Panc1 (cell line): Measurements from ENCODE around the gene ZFYVE28. TPM values are rescaled to one million over a fixed set of nuclear protein-coding genes. Genes with fewer than 3 reads are reported as not detected.

Experiments used
- ATAC-seq: fragments of 200-7000 bp; cut with Tn5 transposase; 2 replicates; pipeline ENCODE4 v1.9.1; 2020; ENCODE audit warnings: mild to moderate bottlenecking, moderate library complexity
- BruUV-seq: library from RNA; stranded (reverse); fragments of 400-500 nt; replicated peaks from 2 replicates; lab custom pipeline; 2021; lab: Mats Ljungman, UMichigan
- CTCF ChIA-PET: fragments of 300-600 bp; sonication (Branson Sonifier 250); formaldehyde crosslinking; loops from one replicate; lab custom pipeline; 2022; ENCODE audit warnings: antibody characterized with exemption; lab: Charles Lee
- POLR2A ChIA-PET: fragments of 300-600 bp; sonication (Branson Sonifier 250); formaldehyde crosslinking; loops from one replicate; lab custom pipeline; 2022; ENCODE audit warnings: antibody characterized with exemption; lab: Charles Lee
- DNase-seq: peaks from one replicate; pipeline ENCODE4 v3.0.0-alpha.2; 2010; ENCODE audit warnings: low read depth, low spot score
- H3K27ac ChIP-seq: 2 replicates; pipeline ENCODE4 v1.5.1; 2011; ENCODE audit warnings: mild to moderate bottlenecking, low read length, inconsistent platforms
- H3K27me3 ChIP-seq: fragments of 200-500 bp; sonication (Bioruptor generic); 2 replicates; pipeline ENCODE4 v1.6.0; 2014; ENCODE audit warnings: low read length, inconsistent platforms; ENCODE audit not compliant: control insufficient read depth, insufficient read depth
- H3K36me3 ChIP-seq: fragments of 200-500 bp; sonication (Bioruptor generic); 2 replicates; pipeline ENCODE4 v1.5.1; 2014; ENCODE audit warnings: inconsistent platforms, mild to moderate bottlenecking, low read length, moderate library complexity; ENCODE audit not compliant: control insufficient read depth, insufficient read depth
- H3K4me1 ChIP-seq: 2 replicates; pipeline ENCODE4 v1.5.1; 2011; ENCODE audit warnings: inconsistent platforms, mild to moderate bottlenecking, low read length, moderate library complexity; ENCODE audit not compliant: control insufficient read depth, insufficient read depth
- H3K4me3 ChIP-seq, 2 experiments: 2 replicates each; pipeline ENCODE4 v1.5.1; 2011 to 2012; ENCODE audit warnings: low read depth in 2 of 2, low read length in 2 of 2, mild to moderate bottlenecking in 2 of 2, inconsistent platforms in 1 of 2, moderate library complexity in 1 of 2
- H3K9me3 ChIP-seq: fragments of 200-500 bp; sonication (Bioruptor generic); 2 replicates; pipeline ENCODE4 v1.5.1; 2014; ENCODE audit warnings: low read depth, mild to moderate bottlenecking, inconsistent platforms, low read length, moderate library complexity; ENCODE audit not compliant: control insufficient read depth, insufficient read depth
- CTCF ChIP-seq: fragments of 450-650 bp; IDR thresholded peaks from 2 replicates; pipeline ENCODE4 v1.5.1; 2017; ENCODE audit warnings: mild to moderate bottlenecking
- POLR2AphosphoS5 ChIP-seq: IDR thresholded peaks from 2 replicates; pipeline ENCODE4 v1.6.1; 2012; ENCODE audit warnings: mild to moderate bottlenecking, low read depth, low read length, moderate library complexity
- REST ChIP-seq, 2 experiments: IDR thresholded peaks; 2 replicates each; pipeline ENCODE4 v1.6.1; 2011 to 2012; ENCODE audit warnings: low read depth in 2 of 2, control low read depth in 1 of 2, low read length in 1 of 2, mild to moderate bottlenecking in 1 of 2, moderate library complexity in 1 of 2; ENCODE audit not compliant: insufficient read depth in 1 of 2
- SIN3A ChIP-seq: IDR thresholded peaks from 2 replicates; pipeline ENCODE4 v1.6.1; 2012; ENCODE audit warnings: low read depth, mild to moderate bottlenecking, low read length, moderate library complexity, borderline replicate concordance; ENCODE audit not compliant: insufficient read depth
- TCF7L2 ChIP-seq: IDR thresholded peaks from 2 replicates; pipeline ENCODE4 v1.6.1; 2011; ENCODE audit warnings: mild to moderate bottlenecking, low read depth, low read length, inconsistent platforms
- in situ Hi-C: cut with HindIII; loops from 2 replicates; pipeline ENCODE4 v1.10.0; 2016; ENCODE audit warnings: low sequenced_read_pairs, low pct_unique_long_range_greater_than_20kb
- intact Hi-C: fragments of 100-400 bp; cut with micrococcal nuclease; formaldehyde crosslinking; loops from one replicate; pipeline ENCODE4 v1.10.0; 2022; ENCODE audit not compliant: unreplicated experiment
- total RNA-seq: library from RNA; stranded (reverse); gene quantifications from one replicate; pipeline ENCODE4 v1.2.1, GENCODE V29; 2021; ENCODE audit not compliant: unreplicated experiment

ZFYVE28 gene
- total RNA-seq, 1 experiment from 2014 or later, result 11.9 TPM

GRCh38 chr4:2322227-2322626 lies 96.2 kb downstream of the ZFYVE28 start:
- H3K4me3 ChIP-seq, result no peak overlapping the region
- no peak overlapping the region for H3K27ac ChIP-seq
- peak; percentile 13; the same call in 1 of the 2 replicates for ATAC-seq
- CTCF ChIA-PET, result no interaction called here
- intact Hi-C loops (no loop called here), in situ Hi-C loops (no loop called here)
- TF ChIP-seq REST (IDR thresholded peaks at IDR 0.05; ENCODE audit: insufficient read depth in 1 of 2, low read depth in 2 of 2, low read length in 1 of 2) (no peak), SIN3A (no peak), CTCF (no peak), TCF7L2 (no peak), POLR2AphosphoS5 (no peak)
- H3K27me3 ChIP-seq, result no peaks in the 10 kb centered on the region
- POLR2A ChIA-PET, result no interaction called here
- H3K36me3 ChIP-seq, result no peaks in the 10 kb centered on the region
- H3K4me1 ChIP-seq, result no peaks in the 10 kb centered on the region
- no peaks in the 10 kb centered on the region for H3K9me3 ChIP-seq
- no TSS peak for BruUV-seq
- DNase-seq, result no peak

DNA sequence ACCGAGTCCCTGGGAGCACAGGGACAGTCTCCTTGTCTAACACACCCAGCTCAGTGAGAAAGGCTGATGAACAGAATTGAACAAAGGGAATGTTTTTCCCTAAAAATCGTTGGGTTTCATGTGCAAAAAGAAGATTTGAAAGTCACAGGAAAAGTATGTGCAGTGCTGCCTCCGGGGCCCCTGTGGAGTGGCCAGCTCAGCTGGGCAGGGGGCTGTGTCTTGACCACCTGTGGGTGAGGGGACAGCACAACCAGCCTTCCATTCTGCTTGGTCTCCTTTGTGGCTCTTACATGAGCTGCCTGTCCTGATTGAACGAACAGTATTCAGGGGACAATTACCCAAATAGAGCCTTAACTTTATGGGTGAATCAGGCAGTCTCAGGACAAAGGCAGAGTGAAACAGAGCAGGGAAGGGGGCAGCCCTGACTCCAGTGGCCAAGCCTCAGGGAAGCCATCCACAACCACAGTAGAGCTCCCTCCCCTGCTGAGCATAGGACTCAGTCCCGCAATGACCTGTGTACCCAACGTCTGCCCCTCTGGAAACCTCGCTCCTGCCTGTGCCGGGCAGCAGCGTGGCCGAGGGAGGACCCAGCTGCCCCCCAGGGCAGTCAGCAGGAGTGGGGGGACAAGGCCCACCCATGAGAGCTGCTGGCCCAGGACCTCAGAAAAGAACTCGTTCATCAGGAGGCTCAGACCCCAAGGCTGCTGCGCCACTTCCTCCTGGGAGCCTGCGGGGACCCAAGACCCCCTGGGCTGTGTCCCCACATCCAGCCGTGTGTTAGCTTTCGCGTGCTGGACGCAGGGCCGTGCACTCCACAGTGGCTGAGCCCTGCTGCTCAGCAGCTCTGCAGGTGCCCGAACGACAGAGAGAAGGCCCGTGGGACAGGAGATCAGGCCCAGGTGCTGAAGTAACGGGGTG lies 96.9 kb downstream of the ZFYVE28 start:
- Histone ChIP-seq H3K27me3 (no peaks in the 10 kb centered on the region), H3K36me3 (no peaks in the 10 kb centered on the region), H3K4me1 (no peaks in the 10 kb centered on the region), H3K27ac (no peak overlapping the region), H3K4me3 (no peak overlapping the region), H3K9me3 (no peaks in the 10 kb centered on the region)
- no TSS peak for BruUV-seq
- ChIA-PET CTCF (no interaction called here), POLR2A (interaction anchor here (0.7 kb wide), 1 partner anchor 29 kb away, joined by 5 read pairs; no protein-coding TSS in a partner anchor)
- in situ Hi-C loops, result no loop called here
- ATAC-seq, result peak; percentile 64
- intact Hi-C loops, result no loop called here
- TF ChIP-seq CTCF, result no peak
- no peak for TF ChIP-seq TCF7L2
- TF ChIP-seq REST (IDR thresholded peaks at IDR 0.05; ENCODE audit: insufficient read depth in 1 of 2, low read depth in 2 of 2, low read length in 1 of 2), result no peak
- no peak for TF ChIP-seq POLR2AphosphoS5
- TF ChIP-seq SIN3A, result no peak
- no peak for DNase-seq
